ENCODE data around the gene MLLT10.
"Not testable (repeated sequence)": the region's sequence is repeated elsewhere in the genome, so short reads cannot be mapped to it uniquely, and the experiment has no call there.

Gene MLLT10

GRCh38 chr10:21696302-21696701 is 162.3 kb downstream of the MLLT10 start:
- H3K27ac ChIP-seq (ENCODE audit: low read depth, low read length): no peak overlapping the region
- H3K9ac ChIP-seq (ENCODE audit: low read length): no peak overlapping the region
- peaks cover 3% of the 10 kb centered on the region for H3K4me1 ChIP-seq (ENCODE audit: control insufficient read depth, insufficient read depth, low read length)
- no peak overlapping the region for H3K4me3 ChIP-seq (ENCODE audit: low read length)
- no peaks in the 10 kb centered on the region for H3K36me3 ChIP-seq (ENCODE audit: control insufficient read depth, insufficient read depth, low read length)
- no peaks in the 10 kb centered on the region for H3K27me3 ChIP-seq (ENCODE audit: control insufficient read depth, insufficient read depth, low read length)

DNA sequence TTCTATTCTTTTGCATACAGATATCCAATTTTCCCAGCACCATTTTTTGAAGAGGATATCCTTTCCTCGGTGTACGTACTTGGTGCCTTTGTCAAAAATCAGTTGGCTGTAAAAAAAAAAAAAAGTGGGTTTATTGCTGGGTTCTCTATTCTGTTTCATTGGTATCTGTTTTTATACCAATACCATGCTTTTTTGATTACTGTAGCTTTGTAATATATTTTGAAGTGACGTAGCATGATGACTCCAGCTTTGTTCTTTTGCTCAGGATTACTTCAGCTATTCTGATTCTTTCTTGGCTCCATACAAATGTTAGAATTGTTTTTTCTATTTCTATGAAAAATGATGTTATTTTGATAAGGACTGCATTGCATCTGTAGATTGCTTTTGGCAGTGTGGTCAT is 165.5 kb downstream of the MLLT10 start:
- Histone ChIP-seq H3K4me1 (ENCODE audit: control insufficient read depth, insufficient read depth, low read length) (peaks cover 3% of the 10 kb centered on the region), H3K27ac (ENCODE audit: low read depth, low read length) (no peak overlapping the region), H3K27me3 (ENCODE audit: control insufficient read depth, insufficient read depth, low read length) (no peaks in the 10 kb centered on the region), H3K4me3 (ENCODE audit: low read length) (no peak overlapping the region), H3K36me3 (ENCODE audit: control insufficient read depth, insufficient read depth, low read length) (no peaks in the 10 kb centered on the region), H3K9ac (ENCODE audit: low read length) (no peak overlapping the region)

GRCh38 chr10:21700474-21700873 is 166.4 kb downstream of the MLLT10 start:
- H3K4me1 ChIP-seq (ENCODE audit: control insufficient read depth, insufficient read depth, low read length): no peaks in the 10 kb centered on the region
- H3K27me3 ChIP-seq (ENCODE audit: control insufficient read depth, insufficient read depth, low read length): no peaks in the 10 kb centered on the region
- H3K4me3 ChIP-seq (ENCODE audit: low read length): no peak overlapping the region
- H3K36me3 ChIP-seq (ENCODE audit: control insufficient read depth, insufficient read depth, low read length): no peaks in the 10 kb centered on the region
- no peak overlapping the region for H3K9ac ChIP-seq (ENCODE audit: low read length)
- no peak overlapping the region for H3K27ac ChIP-seq (ENCODE audit: low read depth, low read length)

DNA sequence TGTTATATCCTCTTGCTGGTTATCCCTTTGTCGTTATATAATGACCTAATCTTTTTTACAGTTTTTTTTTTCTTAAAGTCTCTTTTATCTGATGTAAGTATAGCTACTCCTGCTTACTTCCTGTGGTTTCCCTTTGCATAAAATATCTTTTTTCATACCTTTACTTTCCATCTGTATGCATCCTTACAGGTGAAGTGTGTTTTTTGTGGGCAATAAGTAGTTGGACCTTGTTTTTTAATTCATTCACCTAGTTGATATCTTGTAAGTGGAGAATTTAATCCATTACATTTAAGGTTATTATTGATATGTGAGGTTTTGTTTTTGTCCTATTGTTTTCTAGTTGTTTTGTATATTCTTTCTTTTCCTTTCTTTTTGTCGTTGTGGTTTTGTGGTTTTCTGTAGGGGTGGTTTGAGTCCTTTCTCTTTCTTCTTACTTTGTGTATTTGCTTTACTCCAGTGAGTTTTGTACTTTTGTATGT is 168.6 kb downstream of the MLLT10 start:
- Histone ChIP-seq H3K27ac (ENCODE audit: low read depth, low read length) (no peak overlapping the region), H3K36me3 (ENCODE audit: control insufficient read depth, insufficient read depth, low read length) (no peaks in the 10 kb centered on the region), H3K27me3 (ENCODE audit: control insufficient read depth, insufficient read depth, low read length) (no peaks in the 10 kb centered on the region), H3K4me1 (ENCODE audit: control insufficient read depth, insufficient read depth, low read length) (no peaks in the 10 kb centered on the region), H3K9ac (ENCODE audit: low read length) (no peak overlapping the region), H3K4me3 (ENCODE audit: low read length) (no peak overlapping the region)

DNA sequence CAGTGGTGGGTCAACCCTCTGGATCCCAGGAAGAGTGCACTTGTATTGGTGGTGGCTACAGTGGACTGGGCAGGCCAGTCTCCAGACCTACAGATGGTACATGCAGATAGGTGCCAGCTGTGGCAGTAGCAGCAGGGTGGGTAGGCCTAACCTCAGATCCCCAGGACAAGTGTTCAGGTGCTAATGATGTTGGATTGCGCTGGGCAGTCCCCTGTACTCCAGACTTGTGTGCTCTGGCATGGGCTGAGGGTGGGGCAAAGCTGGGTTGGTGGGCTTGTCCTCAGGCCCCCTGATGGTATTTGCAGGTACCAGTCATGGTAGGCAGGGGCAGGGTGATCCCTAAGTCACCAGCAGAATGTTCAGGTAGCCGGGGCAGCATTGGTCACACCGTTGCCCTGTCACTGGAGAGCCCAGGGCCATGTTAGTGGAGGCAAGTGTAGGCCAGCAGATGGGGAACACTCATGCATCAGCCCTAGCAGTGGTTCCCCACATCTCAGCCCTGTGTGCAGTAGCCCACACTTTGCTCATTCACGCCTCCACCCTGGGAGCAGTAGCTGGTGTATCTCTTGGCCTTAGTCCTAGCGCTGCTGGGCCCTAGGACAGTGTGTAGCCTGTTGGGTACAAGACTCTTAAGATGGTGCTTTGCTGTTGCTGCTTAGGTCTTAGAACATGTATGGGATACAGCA is 171.3 kb downstream of the MLLT10 start:
- Histone ChIP-seq H3K9ac (ENCODE audit: low read length) (no peak overlapping the region), H3K4me1 (ENCODE audit: control insufficient read depth, insufficient read depth, low read length) (no peaks in the 10 kb centered on the region), H3K4me3 (ENCODE audit: low read length) (no peak overlapping the region), H3K36me3 (ENCODE audit: control insufficient read depth, insufficient read depth, low read length) (no peaks in the 10 kb centered on the region), H3K27me3 (ENCODE audit: control insufficient read depth, insufficient read depth, low read length) (no peaks in the 10 kb centered on the region), H3K27ac (ENCODE audit: low read depth, low read length) (no peak overlapping the region)

DNA sequence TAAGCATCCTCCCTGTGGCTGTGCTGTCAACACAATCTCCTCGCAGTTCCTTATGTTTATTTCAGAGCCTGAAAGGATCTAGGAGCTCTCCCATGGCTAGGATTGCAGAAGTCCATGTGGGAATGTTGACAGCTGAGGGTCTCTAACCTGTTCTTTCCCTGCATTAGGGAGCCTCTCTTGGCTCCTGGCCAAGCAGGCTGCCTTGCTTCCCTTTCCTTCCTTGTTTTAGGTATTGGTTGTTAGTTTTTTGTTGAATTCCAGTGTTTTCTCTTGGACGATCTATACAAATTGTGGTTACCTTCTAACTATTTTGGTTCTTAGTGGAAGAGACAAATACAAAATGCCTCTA is 171.8 kb downstream of the MLLT10 start:
- H3K9ac ChIP-seq (ENCODE audit: low read length): no peak overlapping the region
- H3K27me3 ChIP-seq (ENCODE audit: control insufficient read depth, insufficient read depth, low read length): no peaks in the 10 kb centered on the region
- H3K36me3 ChIP-seq (ENCODE audit: control insufficient read depth, insufficient read depth, low read length): no peaks in the 10 kb centered on the region
- no peaks in the 10 kb centered on the region for H3K4me1 ChIP-seq (ENCODE audit: control insufficient read depth, insufficient read depth, low read length)
- H3K4me3 ChIP-seq (ENCODE audit: low read length): no peak overlapping the region
- no peak overlapping the region for H3K27ac ChIP-seq (ENCODE audit: low read depth, low read length)

- H3K36me3 ChIP-seq (ENCODE audit: control insufficient read depth, insufficient read depth, low read length): no peaks in the 10 kb centered on the region
- no peak overlapping the region for H3K9ac ChIP-seq (ENCODE audit: low read length)
- H3K4me1 ChIP-seq (ENCODE audit: control insufficient read depth, insufficient read depth, low read length): no peaks in the 10 kb centered on the region
- no peaks in the 10 kb centered on the region for H3K27me3 ChIP-seq (ENCODE audit: control insufficient read depth, insufficient read depth, low read length)
- no peak overlapping the region for H3K4me3 ChIP-seq (ENCODE audit: low read length)
- H3K27ac ChIP-seq (ENCODE audit: low read depth, low read length): no peak overlapping the region
Measured at GRCh38 chr10:21707498-21707897, 173.5 kb downstream of the MLLT10 start.

GRCh38 chr10:21712975-21713374 is 178.9 kb downstream of the MLLT10 start:
- no peaks in the 10 kb centered on the region for H3K27me3 ChIP-seq (ENCODE audit: control insufficient read depth, insufficient read depth, low read length)
- no peak overlapping the region for H3K27ac ChIP-seq (ENCODE audit: low read depth, low read length)
- H3K4me3 ChIP-seq (ENCODE audit: low read length): no peak overlapping the region
- no peaks in the 10 kb centered on the region for H3K4me1 ChIP-seq (ENCODE audit: control insufficient read depth, insufficient read depth, low read length)
- peaks cover 4% of the 10 kb centered on the region for H3K36me3 ChIP-seq (ENCODE audit: control insufficient read depth, insufficient read depth, low read length)
- H3K9ac ChIP-seq (ENCODE audit: low read length): no peak overlapping the region

GRCh38 chr10:21715531-21716195 is 181.6 kb downstream of the MLLT10 start:
- Histone ChIP-seq H3K27ac (ENCODE audit: low read depth, low read length) (no peak overlapping the region), H3K36me3 (ENCODE audit: control insufficient read depth, insufficient read depth, low read length) (peaks cover 4% of the 10 kb centered on the region), H3K27me3 (ENCODE audit: control insufficient read depth, insufficient read depth, low read length) (no peaks in the 10 kb centered on the region), H3K4me3 (ENCODE audit: low read length) (no peak overlapping the region), H3K9ac (ENCODE audit: low read length) (no peak overlapping the region), H3K4me1 (ENCODE audit: control insufficient read depth, insufficient read depth, low read length) (no peaks in the 10 kb centered on the region)

DNA sequence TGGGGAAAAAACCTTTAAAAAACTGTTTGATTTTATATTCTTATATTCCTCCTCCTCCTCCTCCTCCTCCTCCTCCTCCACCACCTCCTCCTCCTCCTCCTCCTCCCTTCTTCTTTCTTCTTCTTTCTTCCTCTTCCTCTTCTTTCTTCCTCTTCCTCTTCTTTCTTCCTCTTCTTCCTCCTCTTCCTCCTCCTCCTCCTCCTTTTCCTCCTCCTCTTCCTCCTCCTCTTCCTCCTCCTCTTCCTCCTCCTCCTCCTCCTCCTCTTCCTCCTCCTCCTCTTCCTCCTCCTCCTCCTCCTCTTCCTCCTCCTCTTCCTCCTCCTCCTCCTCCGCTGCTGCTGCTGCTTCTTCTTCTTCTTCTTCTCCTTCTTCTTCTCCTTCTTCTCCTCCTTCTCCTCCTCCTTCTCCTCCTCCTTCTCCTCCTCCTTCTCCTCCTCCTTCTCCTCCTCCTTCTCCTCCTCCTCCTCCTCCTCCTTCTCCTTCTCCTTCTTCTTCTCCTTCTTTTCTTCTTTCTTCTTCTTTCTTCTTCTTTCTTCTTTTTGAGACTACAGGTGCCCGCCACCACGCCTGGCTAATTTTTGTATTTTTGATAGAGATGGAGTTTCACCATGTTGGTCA is 183.5 kb downstream of the MLLT10 start:
- not testable (repeated sequence) for H3K36me3 ChIP-seq (ENCODE audit: control insufficient read depth, insufficient read depth, low read length); H3K27ac ChIP-seq (ENCODE audit: low read depth, low read length); H3K4me3 ChIP-seq (ENCODE audit: low read length); H3K4me1 ChIP-seq (ENCODE audit: control insufficient read depth, insufficient read depth, low read length); H3K27me3 ChIP-seq (ENCODE audit: control insufficient read depth, insufficient read depth, low read length); H3K9ac ChIP-seq (ENCODE audit: low read length)

DNA sequence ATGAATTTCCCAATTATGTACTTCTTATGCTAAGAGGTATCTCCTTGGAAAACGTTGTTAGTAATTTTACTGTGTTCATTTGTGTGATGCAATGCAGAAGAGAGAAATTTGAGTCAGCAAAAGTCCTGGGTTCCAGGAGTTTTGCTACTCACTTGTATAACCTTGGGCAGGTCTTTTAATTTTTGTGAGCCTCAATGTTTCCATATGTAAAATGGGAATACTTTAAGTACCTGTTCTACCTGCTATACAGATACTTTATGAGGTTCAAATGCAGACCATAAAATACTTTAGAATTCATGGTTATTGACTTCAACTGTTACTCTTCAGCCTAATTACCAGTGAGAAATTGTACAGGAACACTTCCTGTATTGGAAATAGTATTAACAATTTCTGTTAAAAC is 185.5 kb downstream of the MLLT10 start:
- Histone ChIP-seq H3K9ac (ENCODE audit: low read length) (no peak overlapping the region), H3K27ac (ENCODE audit: low read depth, low read length) (no peak overlapping the region), H3K36me3 (ENCODE audit: control insufficient read depth, insufficient read depth, low read length) (peaks cover 1% of the 10 kb centered on the region), H3K4me3 (ENCODE audit: low read length) (no peak overlapping the region), H3K27me3 (ENCODE audit: control insufficient read depth, insufficient read depth, low read length) (no peaks in the 10 kb centered on the region), H3K4me1 (ENCODE audit: control insufficient read depth, insufficient read depth, low read length) (peaks cover 8% of the 10 kb centered on the region)

- Histone ChIP-seq H3K9ac (ENCODE audit: low read length) (no peak overlapping the region), H3K36me3 (ENCODE audit: control insufficient read depth, insufficient read depth, low read length) (no peaks in the 10 kb centered on the region), H3K4me1 (ENCODE audit: control insufficient read depth, insufficient read depth, low read length) (peaks cover 12% of the 10 kb centered on the region), H3K27ac (ENCODE audit: low read depth, low read length) (no peak overlapping the region), H3K4me3 (ENCODE audit: low read length) (no peak overlapping the region), H3K27me3 (ENCODE audit: control insufficient read depth, insufficient read depth, low read length) (no peaks in the 10 kb centered on the region)
Measured at GRCh38 chr10:21720090-21720489, 186.1 kb downstream of the MLLT10 start.

All from rectal smooth muscle tissue (tissue), 1 donor.